Activated naive CD4-positive, alpha-beta T cell treated with anti-CD3 and anti-CD28 coated beads, Interleukin-2, amount 50 U/mL, for 16 hours (primary cell): ENCODE data around the gene RASGRP4.

Source experiments
- DNase-seq: peaks from one replicate; pipeline ENCODE4 v3.0.0-alpha.2; 2020

Gene RASGRP4

GRCh38 chr19:38388349-38389100, 37.5 kb downstream of the RASGRP4 start, which contains the start of gene SPRED3:
SPRED3 (plus strand) TSS chr19:38388697; CDS start chr19:38390303, 1,606 bp downstream.
- no peak for DNase-seq

- peak; percentile 78 for DNase-seq
Observed at GRCh38 chr19:38387550-38388348, 38.3 kb downstream of the RASGRP4 start, which contains the start of gene GGN. GGN (minus strand) TSS chr19:38388034; CDS start chr19:38387261, 773 bp downstream.

DNA sequence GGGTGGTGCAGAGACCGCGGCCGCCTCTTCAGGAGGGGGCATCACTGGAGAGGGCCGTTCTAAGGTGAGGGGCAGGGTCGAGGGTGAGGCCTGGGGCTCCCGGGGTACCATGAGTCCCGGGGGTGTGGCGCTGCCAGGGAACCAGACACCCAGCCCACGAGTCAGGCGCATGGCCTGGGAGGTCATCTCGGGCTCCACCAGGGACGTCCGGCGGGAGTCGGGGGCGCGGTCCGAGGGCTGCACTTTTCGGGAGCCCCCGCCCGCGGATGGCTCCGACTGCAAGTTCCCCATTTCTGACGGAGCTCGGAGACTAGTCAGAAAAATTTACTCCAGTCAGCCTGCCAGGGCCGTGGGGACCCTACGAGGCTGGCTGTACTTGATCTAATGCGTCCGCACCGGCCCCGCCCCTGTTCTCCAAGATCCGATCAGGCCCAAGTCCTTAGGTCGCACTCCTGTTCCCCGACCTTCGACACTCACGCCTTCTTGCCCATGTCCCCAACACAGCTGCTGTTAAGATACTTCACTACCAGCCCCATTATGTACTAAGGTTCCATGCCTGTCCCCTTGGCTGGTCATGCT, 39.0 kb downstream of the RASGRP4 start:
- DNase-seq, result no peak

DNA sequence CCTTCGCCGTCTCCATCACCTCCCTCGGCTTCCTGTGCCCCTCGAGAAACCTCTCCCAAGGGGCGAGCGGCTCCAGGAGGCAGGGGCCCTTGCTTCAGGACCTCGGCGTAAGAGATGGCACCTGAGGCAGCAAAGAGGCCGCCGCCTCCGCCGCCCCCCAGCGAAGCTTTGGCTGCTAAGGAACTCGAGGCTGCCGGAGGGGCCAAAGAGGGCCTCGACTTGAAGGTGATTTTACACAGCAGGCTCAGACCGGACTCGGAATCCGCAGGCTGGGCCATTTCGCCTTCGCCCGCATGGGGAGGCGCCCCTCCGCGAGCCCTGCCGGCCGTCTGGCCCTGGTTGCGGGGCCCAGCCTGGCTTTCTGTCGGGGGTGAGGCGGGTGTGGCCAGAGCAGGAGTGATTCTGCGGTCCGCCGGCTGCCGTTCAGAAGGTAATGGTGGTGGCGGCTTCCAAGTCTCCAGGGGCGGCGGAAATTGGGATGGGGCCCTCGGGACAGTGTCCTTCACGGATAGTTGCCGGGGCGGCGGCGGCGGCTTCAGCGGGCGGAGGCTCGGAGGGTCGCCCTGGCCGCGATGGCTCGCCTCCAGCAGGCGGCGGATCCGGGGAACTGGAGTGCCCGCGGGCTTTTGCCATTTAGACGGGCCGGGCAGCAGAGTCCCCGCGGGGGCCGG, 39.6 kb downstream of the RASGRP4 start:
- no peak for DNase-seq

DNA sequence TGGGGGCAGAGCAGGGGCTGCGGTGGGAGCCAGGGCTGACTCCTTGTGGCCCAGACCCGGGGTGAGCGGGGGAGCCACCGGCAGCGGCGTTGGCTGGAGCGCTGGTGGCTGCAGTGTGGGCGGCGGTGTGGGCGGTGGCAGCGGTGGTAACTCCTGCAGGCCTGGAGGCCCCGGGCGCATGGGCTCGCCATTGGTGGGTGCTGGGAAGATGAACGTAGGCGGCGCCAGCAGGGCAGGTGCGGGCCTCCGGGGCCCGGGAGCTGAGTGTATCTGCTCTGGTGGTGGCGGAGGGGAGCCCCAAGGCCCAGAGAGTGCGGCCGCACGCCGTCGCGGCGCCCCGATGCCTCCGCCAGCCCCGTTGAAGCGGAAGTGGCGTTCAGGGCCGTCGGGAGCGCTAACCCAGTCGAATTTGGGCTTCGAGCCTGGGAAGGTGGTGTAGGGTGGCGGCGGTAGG, 40.2 kb downstream of the RASGRP4 start:
- DNase-seq, result no peak

GRCh38 chr19:38385057-38385803, 40.8 kb downstream of the RASGRP4 start:
- DNase-seq, result no peak

DNA sequence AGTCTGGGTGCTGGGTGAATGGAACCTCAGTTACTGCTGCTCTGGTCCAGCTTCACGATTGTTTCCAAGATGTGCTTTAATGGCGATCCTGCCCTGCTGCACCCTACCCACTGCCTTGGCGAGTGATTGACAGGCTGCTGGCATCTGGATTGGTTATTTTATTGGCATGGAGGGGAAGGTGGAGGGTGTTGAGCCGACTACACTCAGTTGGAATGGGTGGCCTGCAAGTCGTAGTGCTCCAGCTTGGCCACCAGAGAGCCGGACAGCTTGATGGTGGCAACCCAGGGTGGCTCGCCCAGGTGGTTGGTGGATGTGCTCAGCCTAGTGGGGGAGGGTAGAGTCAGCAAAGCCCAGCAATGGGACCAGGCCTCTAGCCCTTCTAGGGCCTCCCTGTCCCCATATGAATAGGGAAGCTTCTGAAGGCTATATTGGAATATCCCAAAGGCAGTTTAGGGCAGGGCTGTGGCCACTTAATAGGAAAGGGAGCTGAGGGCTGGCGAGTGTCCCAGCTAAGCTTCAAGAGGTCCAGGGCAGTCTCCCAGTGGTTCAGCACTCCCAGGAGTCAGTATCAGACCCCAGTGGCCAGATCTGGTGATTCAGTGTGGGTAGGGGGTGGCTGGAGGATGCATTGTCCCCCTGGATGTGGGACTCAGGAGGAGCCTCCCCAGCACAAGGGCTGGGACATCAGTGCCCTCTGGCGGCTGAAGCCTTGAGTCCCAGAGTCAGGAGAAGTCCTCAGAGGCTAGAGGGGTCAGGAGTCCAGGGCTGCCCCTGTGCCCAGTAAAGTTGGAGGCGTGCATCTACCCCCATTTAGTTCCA, 41.6 kb downstream of the RASGRP4 start:
- no peak for DNase-seq

DNA sequence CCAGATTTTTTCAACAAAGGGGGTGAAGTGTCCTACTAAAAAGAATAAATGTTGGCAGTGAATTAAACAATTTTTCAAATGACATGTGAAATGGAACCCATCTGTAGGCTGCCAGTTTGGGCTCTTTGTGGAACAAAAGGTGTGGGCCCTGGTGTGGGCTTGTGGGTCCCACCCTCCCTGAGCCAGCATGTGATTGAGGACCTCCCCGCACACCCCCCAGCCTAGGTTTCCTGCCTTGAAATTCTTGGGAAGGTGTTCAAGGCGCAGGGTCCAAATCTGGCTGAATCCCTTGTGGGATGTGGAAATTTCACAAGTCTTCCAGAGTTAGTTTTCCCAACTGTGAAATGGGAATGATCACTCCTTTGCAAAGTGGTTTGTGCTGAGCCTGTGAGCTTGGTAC, 42.3 kb downstream of the RASGRP4 start:
- DNase-seq, result no peak

DNA sequence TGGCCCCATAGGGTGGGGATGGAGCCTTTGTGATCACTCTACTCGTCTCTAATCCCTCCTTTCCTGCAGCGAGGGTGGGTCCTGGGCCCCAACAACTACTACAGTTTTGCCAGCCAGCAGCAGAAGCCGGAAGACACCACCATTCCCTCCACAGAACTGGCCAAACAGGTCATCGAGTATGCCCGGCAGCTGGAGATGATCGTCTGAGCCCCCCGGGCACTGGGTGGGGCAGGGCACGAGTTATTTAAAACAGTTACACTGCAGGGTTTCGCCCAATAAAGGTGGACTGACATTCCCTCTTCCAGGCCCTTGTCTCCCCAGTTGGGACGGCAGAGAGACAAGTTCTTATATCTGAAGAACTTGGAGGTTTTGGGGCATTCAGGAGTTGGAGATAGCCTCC, 42.8 kb downstream of the RASGRP4 start:
- no peak for DNase-seq

DNA sequence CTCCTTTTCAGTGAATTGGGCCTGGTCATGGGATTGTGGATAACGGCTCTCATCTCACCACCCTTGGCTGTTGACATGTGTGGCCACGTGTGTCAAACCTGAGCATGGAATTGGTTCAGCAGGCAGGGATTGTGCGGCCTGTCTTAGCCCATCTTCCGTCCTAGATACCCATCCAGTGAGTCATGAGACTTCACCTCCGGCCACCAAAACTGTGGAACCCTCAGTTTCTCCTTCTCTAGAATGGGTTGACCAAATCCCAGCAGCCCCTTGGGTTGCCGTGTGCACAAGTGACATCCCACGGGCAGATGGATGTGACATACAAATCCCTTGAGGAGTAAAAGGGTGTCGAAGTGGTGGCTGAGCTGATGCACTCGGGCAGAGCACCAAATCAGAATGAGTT, 44.9 kb downstream of the RASGRP4 start:
- no peak for DNase-seq

DNA sequence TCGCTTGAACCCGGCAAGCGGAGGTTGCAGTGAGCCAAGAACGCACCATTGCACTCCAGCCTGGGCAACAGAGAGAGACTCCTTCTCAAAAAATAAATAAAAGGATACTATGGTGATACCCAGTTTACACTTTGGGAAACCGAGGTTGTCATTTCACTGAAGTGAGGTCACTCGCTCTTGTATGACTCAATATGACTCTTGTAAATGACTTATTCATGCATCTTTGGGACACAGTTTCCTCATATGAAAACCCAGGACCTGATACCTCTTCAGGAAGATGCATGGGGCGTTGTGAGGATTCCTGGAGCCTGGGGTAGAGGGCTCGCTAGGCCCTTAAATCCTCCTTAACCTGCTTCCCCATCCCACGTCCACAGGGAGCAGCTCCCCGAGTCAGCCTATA, 47.2 kb downstream of the RASGRP4 start:
- no peak for DNase-seq

- DNase-seq, result no peak
Observed at GRCh38 chr19:38377052-38377451, 49.0 kb downstream of the RASGRP4 start.

GRCh38 chr19:38376576-38376975, 49.4 kb downstream of the RASGRP4 start:
- no peak for DNase-seq

DNA sequence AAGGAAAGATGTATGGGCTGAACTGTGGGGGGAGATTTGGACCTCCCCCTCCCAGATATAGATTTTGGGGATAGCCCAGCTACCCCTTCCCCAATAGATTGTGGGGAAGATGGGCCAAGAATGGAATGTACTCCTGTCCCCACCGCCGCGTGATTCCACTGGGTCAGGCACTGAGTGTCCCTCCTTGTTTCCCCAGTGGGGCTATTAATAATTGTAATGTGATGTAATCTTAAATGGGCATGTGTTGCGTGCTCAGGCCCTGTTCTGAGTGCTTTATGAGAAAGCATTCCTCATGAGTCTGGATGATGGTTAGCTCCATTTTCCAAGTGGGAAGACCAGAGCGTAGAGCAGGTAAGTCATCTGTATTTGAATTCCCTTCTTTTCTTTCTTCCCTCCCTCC, 50.3 kb downstream of the RASGRP4 start:
- no peak for DNase-seq

- DNase-seq, result no peak
Observed at GRCh38 chr19:38375098-38375493, 50.9 kb downstream of the RASGRP4 start.

- DNase-seq, result peak; percentile 98
Observed at GRCh38 chr19:38374332-38375097, 51.5 kb downstream of the RASGRP4 start, which contains the start of gene PSMD8. PSMD8 (plus strand) TSS chr19:38374571; CDS start chr19:38374602, 31 bp downstream.

- no peak for DNase-seq
Observed at GRCh38 chr19:38373907-38374331, 52.1 kb downstream of the RASGRP4 start.

GRCh38 chr19:38371081-38371480, 54.9 kb downstream of the RASGRP4 start:
- DNase-seq, result no peak

- DNase-seq, result no peak
Observed at GRCh38 chr19:38370299-38370698, 55.7 kb downstream of the RASGRP4 start.

DNA sequence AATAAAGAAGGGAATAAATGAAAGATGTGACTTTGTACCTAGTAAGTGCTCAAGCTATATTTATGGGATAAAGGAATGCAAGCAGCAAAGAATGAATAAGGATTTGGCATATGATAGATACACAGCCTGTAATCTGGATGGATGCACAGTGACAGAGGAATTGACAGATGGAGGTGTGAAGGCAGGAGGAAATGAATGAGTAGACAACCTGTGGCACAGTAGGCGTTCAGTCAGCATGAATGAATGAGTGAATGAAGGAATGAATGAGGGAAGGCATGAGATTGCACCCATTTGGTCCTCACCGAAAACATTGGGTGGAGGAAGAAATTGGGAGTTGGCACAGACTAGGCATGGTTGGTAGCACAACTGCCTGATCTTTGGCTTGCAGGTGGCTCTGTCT, 56.4 kb downstream of the RASGRP4 start:
- no peak for DNase-seq
